ENCODE results near the gene MNDA.

Gene MNDA

DNA sequence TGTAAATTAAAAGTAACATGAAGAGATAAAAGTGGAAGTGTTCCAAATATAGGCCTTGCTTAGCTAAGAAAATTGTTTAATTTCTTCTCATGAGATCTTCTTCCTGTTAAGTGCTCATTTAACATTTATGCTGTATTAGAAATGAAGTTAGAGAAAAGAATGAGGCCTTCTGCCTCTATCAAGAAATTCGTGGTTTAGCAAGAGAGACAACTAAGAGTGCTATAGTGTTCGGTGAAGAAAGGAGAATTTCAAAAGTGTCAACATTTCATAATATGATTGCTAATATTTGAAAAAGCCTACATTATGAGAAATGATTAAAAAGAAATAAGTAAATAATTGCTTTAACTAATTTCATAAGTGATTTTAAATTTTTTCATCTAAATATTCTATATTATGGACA, 18.8 kb upstream of the MNDA start:
- Mint-ChIP-seq H3K27ac (no peak overlapping the region), H3K27me3 (ENCODE audit: low read depth) (no peaks in the 10 kb centered on the region), H3K4me1 (no peaks in the 10 kb centered on the region), H3K9me3 (no peaks in the 10 kb centered on the region), H3K36me3 (ENCODE audit: low read depth) (no peaks in the 10 kb centered on the region), H3K4me3 (no peak overlapping the region)
- TF ChIP-seq, protein P1, sequence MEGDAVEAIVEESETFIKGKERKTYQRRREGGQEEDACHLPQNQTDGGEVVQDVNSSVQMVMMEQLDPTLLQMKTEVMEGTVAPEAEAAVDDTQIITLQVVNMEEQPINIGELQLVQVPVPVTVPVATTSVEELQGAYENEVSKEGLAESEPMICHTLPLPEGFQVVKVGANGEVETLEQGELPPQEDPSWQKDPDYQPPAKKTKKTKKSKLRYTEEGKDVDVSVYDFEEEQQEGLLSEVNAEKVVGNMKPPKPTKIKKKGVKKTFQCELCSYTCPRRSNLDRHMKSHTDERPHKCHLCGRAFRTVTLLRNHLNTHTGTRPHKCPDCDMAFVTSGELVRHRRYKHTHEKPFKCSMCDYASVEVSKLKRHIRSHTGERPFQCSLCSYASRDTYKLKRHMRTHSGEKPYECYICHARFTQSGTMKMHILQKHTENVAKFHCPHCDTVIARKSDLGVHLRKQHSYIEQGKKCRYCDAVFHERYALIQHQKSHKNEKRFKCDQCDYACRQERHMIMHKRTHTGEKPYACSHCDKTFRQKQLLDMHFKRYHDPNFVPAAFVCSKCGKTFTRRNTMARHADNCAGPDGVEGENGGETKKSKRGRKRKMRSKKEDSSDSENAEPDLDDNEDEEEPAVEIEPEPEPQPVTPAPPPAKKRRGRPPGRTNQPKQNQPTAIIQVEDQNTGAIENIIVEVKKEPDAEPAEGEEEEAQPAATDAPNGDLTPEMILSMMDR (IDR thresholded peaks at IDR 0.05; ENCODE audit: unreplicated experiment in 3 of 3) = no peak

DNA sequence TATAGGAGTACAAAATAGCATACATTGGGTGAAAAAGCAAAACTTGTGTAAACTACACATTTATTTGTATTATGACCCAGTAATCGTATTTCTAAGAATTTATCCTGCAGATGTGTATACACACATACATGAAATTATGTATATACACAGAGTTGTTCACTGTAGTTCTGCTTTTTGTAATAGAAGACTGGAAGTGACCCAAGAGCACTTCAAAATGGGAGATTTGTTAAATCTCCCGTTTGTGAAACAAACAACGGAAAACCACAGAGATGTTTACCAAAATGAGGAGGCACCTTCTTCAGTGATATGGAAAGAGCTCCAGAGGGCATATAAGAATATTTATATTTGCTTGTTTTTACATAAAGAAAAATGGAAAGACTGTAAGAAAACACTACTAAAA, 18.0 kb upstream of the MNDA start:
- no peaks in the 10 kb centered on the region for H3K4me1 Mint-ChIP-seq
- H3K27me3 Mint-ChIP-seq (ENCODE audit: low read depth) = no peaks in the 10 kb centered on the region
- TF ChIP-seq, protein P1 (IDR thresholded peaks at IDR 0.05; ENCODE audit: unreplicated experiment in 3 of 3) = no peak

DNA sequence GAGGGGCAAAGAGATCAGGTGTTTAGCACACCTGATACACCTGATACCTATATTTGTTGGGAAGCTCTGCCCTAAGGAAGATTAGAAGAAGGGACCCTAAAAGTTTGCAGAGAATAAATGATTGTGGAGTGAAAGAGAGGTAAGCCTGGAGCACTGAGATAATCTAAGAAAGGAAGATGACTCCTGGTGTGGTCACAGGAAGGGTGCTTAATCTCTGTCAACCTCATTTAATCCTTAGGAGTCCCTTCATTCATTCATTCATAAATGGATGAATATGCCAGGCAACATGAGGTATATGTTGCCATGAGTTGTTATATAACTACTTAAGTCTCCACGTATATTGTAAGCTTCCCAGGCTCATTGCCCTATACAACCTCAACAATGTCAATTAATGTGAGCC, 16.2 kb upstream of the MNDA start:
- Mint-ChIP-seq H3K9me3 (no peaks in the 10 kb centered on the region), H3K4me3 (no peak overlapping the region), H3K27me3 (ENCODE audit: low read depth) (no peaks in the 10 kb centered on the region), H3K4me1 (no peaks in the 10 kb centered on the region), H3K36me3 (ENCODE audit: low read depth) (no peaks in the 10 kb centered on the region), H3K27ac (no peak overlapping the region)
- TF ChIP-seq, protein P1 (IDR thresholded peaks at IDR 0.05; ENCODE audit: unreplicated experiment in 3 of 3) = no peak

More for the DNA sequence above, 18.0 kb upstream of the MNDA start:
- H3K27ac Mint-ChIP-seq = no peak overlapping the region
- no peaks in the 10 kb centered on the region for H3K9me3 Mint-ChIP-seq
- no peak overlapping the region for H3K4me3 Mint-ChIP-seq
- no peaks in the 10 kb centered on the region for H3K36me3 Mint-ChIP-seq (ENCODE audit: low read depth)

DNA sequence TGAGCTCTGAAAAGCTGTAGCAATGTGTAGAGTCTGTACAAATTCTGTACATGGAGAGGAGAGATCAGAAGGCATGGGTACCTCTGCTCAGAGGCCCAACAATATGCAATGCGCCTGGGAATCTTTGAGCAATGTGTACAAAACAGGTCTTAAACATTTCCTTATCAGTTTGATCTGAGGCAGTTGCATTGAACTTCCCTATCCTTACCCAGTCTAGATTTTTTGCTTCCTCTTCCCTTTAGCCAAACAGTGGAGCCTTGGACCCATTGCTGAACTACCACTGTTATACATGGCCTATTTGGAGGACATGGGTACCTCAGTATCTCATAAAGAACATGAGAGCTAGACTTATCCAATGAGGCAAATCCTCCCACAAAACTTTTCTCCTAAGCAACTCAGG, 12.6 kb upstream of the MNDA start:
- peak overlapping the region in 1 of 3 experiments; percentile 40 for H3K27ac Mint-ChIP-seq
- no peaks in the 10 kb centered on the region for H3K36me3 Mint-ChIP-seq (ENCODE audit: low read depth)
- no peaks in the 10 kb centered on the region for H3K27me3 Mint-ChIP-seq (ENCODE audit: low read depth)
- no peaks in the 10 kb centered on the region for H3K4me1 Mint-ChIP-seq
- no peaks in the 10 kb centered on the region for H3K9me3 Mint-ChIP-seq
- TF ChIP-seq, protein P1 (IDR thresholded peaks at IDR 0.05; ENCODE audit: unreplicated experiment in 3 of 3) = no peak
- H3K4me3 Mint-ChIP-seq = no peak overlapping the region

DNA sequence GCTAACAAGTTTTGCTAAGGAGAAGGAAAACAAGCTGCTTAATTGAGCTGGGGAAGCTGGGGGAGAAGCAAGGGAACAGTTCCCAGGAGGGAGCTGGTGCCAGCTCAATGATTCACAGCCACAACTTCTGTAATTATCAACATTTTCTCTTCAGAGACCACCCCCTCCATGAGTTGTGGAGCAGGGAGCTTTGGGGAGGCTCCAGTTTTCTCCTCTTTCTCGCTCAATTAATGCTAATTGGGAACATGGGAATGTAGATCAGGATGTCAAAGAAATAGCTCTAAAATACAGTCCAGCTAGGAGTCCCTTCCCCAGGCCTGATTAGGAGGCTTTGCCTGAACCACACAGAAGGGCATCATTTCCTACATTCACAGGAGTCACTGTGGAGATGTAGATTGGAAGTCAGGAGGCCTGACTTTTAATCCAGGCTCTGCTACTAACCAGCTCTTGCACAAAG, 12.1 kb upstream of the MNDA start:
- H3K4me1 Mint-ChIP-seq = no peaks in the 10 kb centered on the region

More for the DNA sequence above, 12.1 kb upstream of the MNDA start:
- TF ChIP-seq, protein P1 (IDR thresholded peaks at IDR 0.05; ENCODE audit: unreplicated experiment in 3 of 3) = no peak
- Mint-ChIP-seq H3K9me3 (no peaks in the 10 kb centered on the region), H3K4me3 (no peak overlapping the region), H3K27me3 (ENCODE audit: low read depth) (no peaks in the 10 kb centered on the region), H3K36me3 (ENCODE audit: low read depth) (no peaks in the 10 kb centered on the region), H3K27ac (peak overlapping the region in 2 of 3 experiments; percentile 20 to 40)
